Neural crest cell (in vitro differentiated cells): Measurements from ENCODE around the gene RBMS3. TPM values are rescaled to one million over a fixed set of nuclear protein-coding genes. Genes with fewer than 3 reads are reported as not detected.

Experiments
- DNase-seq: peaks from one replicate; pipeline ENCODE4 v3.0.0; 2021; ENCODE audit warnings: low read depth, mixed read lengths, low spot score
- H3K27ac Mint-ChIP-seq: one replicate; pipeline ENCODE4 v1.8.0; 2021; ENCODE audit warnings: mild to moderate bottlenecking, mixed read lengths; ENCODE audit not compliant: unreplicated experiment
- H3K27me3 Mint-ChIP-seq: 2 replicates; pipeline ENCODE4 v1.8.0; 2021; ENCODE audit warnings: low read depth, mild to moderate bottlenecking, mixed read lengths
- H3K36me3 Mint-ChIP-seq: 2 replicates; pipeline ENCODE4 v1.8.0; 2021; ENCODE audit warnings: low read depth, mild to moderate bottlenecking, mixed read lengths
- H3K4me1 Mint-ChIP-seq: 2 replicates; pipeline ENCODE4 v1.8.0; 2021; ENCODE audit warnings: mixed read lengths
- H3K4me3 Mint-ChIP-seq: one replicate; pipeline ENCODE4 v1.8.0; 2021; ENCODE audit warnings: mild to moderate bottlenecking, mixed read lengths
- H3K9me3 Mint-ChIP-seq: 2 replicates; pipeline ENCODE4 v1.8.0; 2021; ENCODE audit warnings: mixed read lengths
- total RNA-seq: library from RNA; stranded (reverse); gene quantifications from 2 replicates; pipeline ENCODE4 v1.2.1, GENCODE V29; 2021
- TF ChIP-seq, protein P1 (sequence below): fragments of 200-600 bp; sonication (generic); conservative IDR thresholded peaks from 2 replicates; pipeline ENCODE4 v1.5.0; 2021; ENCODE audit warnings: antibody characterized with exemption, mild to moderate bottlenecking

RBMS3 gene
- total RNA-seq, 1 donor from 2014 or later = 35.4 TPM

DNA sequence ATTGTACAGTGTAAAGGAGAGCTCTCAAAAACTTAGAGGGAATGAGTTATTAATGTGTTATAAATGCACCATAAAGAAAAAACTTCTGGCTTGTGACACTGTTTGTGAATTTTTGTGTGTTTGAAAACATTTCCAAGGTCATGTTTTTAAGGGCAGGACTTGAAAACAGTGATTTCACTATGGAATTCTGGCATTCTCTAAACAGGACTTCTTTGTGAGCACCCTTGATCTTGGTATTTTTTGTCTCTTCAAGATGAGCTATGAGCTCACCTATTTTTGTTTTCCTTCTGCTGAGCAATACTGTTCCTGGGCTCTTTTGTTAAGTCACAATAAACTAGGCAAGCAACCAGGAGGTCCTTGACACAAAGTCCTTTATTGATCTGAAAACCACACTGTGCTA is 284.4 kb downstream of the RBMS3 start:
- no peak overlapping the region for H3K4me3 Mint-ChIP-seq
- no peak overlapping the region for H3K27ac Mint-ChIP-seq
- no peaks in the 10 kb centered on the region for H3K9me3 Mint-ChIP-seq
- H3K36me3 Mint-ChIP-seq = no peaks in the 10 kb centered on the region
- H3K27me3 Mint-ChIP-seq = no peaks in the 10 kb centered on the region
- no peak for DNase-seq
- TF ChIP-seq, protein P1, sequence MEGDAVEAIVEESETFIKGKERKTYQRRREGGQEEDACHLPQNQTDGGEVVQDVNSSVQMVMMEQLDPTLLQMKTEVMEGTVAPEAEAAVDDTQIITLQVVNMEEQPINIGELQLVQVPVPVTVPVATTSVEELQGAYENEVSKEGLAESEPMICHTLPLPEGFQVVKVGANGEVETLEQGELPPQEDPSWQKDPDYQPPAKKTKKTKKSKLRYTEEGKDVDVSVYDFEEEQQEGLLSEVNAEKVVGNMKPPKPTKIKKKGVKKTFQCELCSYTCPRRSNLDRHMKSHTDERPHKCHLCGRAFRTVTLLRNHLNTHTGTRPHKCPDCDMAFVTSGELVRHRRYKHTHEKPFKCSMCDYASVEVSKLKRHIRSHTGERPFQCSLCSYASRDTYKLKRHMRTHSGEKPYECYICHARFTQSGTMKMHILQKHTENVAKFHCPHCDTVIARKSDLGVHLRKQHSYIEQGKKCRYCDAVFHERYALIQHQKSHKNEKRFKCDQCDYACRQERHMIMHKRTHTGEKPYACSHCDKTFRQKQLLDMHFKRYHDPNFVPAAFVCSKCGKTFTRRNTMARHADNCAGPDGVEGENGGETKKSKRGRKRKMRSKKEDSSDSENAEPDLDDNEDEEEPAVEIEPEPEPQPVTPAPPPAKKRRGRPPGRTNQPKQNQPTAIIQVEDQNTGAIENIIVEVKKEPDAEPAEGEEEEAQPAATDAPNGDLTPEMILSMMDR = no peak
- peaks cover 10% of the 10 kb centered on the region for H3K4me1 Mint-ChIP-seq

DNA sequence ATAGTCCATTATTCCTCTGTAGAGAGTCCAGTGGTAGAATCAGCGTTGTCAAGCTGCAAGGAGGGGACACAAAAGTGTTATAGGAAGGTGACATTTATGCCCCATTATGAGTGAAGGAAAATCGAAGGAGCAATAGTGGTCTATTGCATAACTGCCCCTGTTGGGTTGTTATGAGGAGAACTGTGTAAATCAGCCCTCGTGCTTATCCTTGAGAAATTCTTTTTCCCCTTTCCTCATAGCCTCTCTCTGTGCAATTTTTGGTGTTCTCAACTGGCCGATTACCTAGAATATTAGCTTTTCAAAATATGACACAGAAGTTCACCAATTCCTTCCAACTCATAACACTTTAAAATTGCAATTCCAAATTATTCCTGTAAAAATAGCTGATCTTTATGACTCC is 286.6 kb downstream of the RBMS3 start:
- no peak for DNase-seq
- Mint-ChIP-seq H3K27ac (no peak overlapping the region), H3K36me3 (peaks cover 7% of the 10 kb centered on the region), H3K4me1 (peaks cover 10% of the 10 kb centered on the region), H3K27me3 (no peaks in the 10 kb centered on the region), H3K9me3 (peaks cover 10% of the 10 kb centered on the region), H3K4me3 (no peak overlapping the region)
- TF ChIP-seq, protein P1 = no peak

DNA sequence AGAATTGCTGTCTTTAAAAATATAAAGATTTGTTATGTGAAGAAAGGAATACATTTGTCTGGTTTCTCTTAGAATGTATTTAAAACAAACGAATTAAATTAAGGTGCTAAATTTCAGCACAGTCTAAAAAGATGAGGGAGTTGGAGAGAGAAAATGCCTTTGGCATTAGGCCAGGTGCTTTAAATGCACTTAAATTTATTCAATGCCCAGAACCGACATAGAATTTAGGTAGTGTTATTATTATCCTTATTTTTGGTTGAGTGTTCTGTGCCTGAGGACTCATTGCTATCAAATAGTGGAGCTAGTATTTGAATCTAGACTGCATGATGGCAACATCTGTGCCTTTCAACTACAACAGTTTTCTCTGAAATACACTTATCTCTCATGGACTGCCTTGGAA is 287.5 kb downstream of the RBMS3 start:
- Mint-ChIP-seq H3K4me3 (no peak overlapping the region), H3K4me1 (peaks cover 10% of the 10 kb centered on the region), H3K36me3 (peaks cover 10% of the 10 kb centered on the region), H3K9me3 (peaks cover 14% of the 10 kb centered on the region), H3K27me3 (no peaks in the 10 kb centered on the region), H3K27ac (no peak overlapping the region)
- TF ChIP-seq, protein P1 = no peak
- DNase-seq = no peak

DNA sequence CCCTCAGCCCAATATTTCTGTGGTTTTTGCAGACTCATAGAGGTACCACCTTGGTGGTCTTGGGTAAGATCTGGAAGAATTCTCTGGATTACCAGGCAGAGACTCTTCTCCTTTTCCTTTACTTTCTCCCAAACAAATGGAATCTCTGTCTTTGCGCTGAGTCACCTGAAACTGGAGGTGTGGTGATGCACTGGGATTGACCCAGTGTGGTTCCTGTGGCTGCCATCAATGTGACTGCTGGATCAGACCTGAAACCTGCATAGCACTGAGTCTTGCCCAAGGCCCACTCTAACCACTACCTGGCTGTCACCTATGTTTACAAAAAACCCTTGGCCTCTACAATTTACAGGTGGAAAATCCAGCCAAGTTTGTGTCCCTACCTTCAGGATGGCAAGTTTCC is 295.3 kb downstream of the RBMS3 start:
- Mint-ChIP-seq H3K4me3 (no peak overlapping the region), H3K9me3 (peaks cover 14% of the 10 kb centered on the region), H3K27me3 (no peaks in the 10 kb centered on the region), H3K36me3 (peaks cover 13% of the 10 kb centered on the region), H3K4me1 (peaks cover 7% of the 10 kb centered on the region), H3K27ac (no peak overlapping the region)
- TF ChIP-seq, protein P1 = no peak
- DNase-seq = no peak

DNA sequence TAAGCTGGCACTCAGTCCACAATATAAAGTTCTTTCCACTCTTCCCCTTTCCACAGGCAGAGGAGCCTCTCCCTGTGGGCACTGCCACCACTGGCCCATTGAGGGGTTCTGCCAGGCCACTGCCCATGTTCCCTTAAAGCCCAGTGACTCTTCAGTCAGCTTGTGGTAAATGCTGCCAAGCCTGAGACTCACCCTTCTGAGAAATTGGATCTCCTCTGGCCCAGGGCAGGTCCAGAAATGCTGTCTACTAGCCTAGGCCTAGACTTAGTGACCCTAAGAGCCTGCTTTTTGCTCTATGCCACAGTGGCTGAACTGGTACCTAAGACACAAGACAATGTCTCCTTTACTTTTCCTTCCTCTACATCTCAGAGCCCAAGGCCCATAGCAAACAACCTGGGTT is 295.8 kb downstream of the RBMS3 start:
- H3K27me3 Mint-ChIP-seq = no peaks in the 10 kb centered on the region
- no peak for DNase-seq
- peak overlapping the region; percentile 13 for H3K27ac Mint-ChIP-seq
- H3K9me3 Mint-ChIP-seq = peaks cover 13% of the 10 kb centered on the region
- no peak overlapping the region for H3K4me3 Mint-ChIP-seq
- peaks cover 7% of the 10 kb centered on the region for H3K4me1 Mint-ChIP-seq
- TF ChIP-seq, protein P1 = no peak
- H3K36me3 Mint-ChIP-seq = peaks cover 11% of the 10 kb centered on the region

DNA sequence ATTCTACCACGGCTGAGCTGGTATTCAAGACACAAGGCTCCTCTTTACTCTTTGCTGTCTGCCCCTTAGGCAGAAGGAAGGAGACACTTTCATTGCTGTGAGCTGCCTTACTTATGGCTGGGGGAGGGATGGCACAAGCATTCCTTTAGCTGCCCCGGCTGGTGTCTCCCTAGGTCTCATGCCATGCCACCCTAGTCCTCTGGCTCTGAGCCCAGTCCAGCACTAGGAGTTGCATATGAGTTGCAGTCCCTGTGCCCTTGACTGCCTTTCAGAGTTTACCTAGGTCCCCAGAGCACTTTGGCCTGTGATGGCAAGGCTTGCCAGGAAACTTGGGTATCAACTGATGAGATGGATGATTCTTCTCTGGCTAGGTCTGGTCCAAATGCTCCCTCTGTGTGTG is 296.4 kb downstream of the RBMS3 start:
- Mint-ChIP-seq H3K36me3 (peaks cover 9% of the 10 kb centered on the region), H3K27me3 (no peaks in the 10 kb centered on the region), H3K4me3 (no peak overlapping the region), H3K27ac (no peak overlapping the region), H3K4me1 (peaks cover 7% of the 10 kb centered on the region), H3K9me3 (peaks cover 10% of the 10 kb centered on the region)
- TF ChIP-seq, protein P1 = no peak
- DNase-seq = no peak
